NCI-H2029 treated with DMSO at 0.1 percent for 48 hours (cell line): ENCODE measurements around the gene DAB2.

Experiments
- DNase-seq: peaks from one replicate; lab custom pipeline; 2025; lab: John Stamatoyannopoulos, UW

DAB2 gene

GRCh38 chr5:39447968-39448367 is 23.2 kb upstream of the DAB2 start:
- no peak for DNase-seq

- no peak for DNase-seq
Observed at GRCh38 chr5:39447059-39447458, 22.3 kb upstream of the DAB2 start.

- DNase-seq: no peak
Observed at GRCh38 chr5:39446231-39446630, 21.5 kb upstream of the DAB2 start.

- DNase-seq: no peak
Observed at GRCh38 chr5:39443911-39444310, 19.1 kb upstream of the DAB2 start.

- DNase-seq: no peak
Observed at GRCh38 chr5:39442991-39443390, 18.2 kb upstream of the DAB2 start.

GRCh38 chr5:39441838-39442237 is 17.1 kb upstream of the DAB2 start:
- no peak for DNase-seq

- DNase-seq: no peak
Observed at GRCh38 chr5:39440958-39441624, 16.3 kb upstream of the DAB2 start.

GRCh38 chr5:39440192-39440957 is 15.6 kb upstream of the DAB2 start:
- DNase-seq: no peak

- DNase-seq: no peak
Observed at GRCh38 chr5:39439582-39440162, 14.9 kb upstream of the DAB2 start.

GRCh38 chr5:39437467-39437866 is 12.7 kb upstream of the DAB2 start:
- DNase-seq: no peak

- no peak for DNase-seq
Observed at GRCh38 chr5:39433848-39434247, 9.1 kb upstream of the DAB2 start.

- no peak for DNase-seq
Observed at GRCh38 chr5:39432696-39433530, 8.1 kb upstream of the DAB2 start.

GRCh38 chr5:39430461-39430860 is 5.7 kb upstream of the DAB2 start:
- no peak for DNase-seq

GRCh38 chr5:39428640-39429039 is 3.9 kb upstream of the DAB2 start:
- no peak for DNase-seq

GRCh38 chr5:39427633-39428032 is 2.9 kb upstream of the DAB2 start:
- no peak for DNase-seq

- no peak for DNase-seq
Observed at GRCh38 chr5:39427229-39427628, 2.4 kb upstream of the DAB2 start.

- no peak for DNase-seq
Observed at GRCh38 chr5:39426746-39427105, 1.9 kb upstream of the DAB2 start.

- DNase-seq: no peak
Observed at GRCh38 chr5:39426051-39426745, 1.4 kb upstream of the DAB2 start.

- DNase-seq: no peak
Observed at GRCh38 chr5:39423331-39423751, 1.4 kb downstream of the DAB2 start.

GRCh38 chr5:39422728-39423285 is 2.0 kb downstream of the DAB2 start:
- no peak for DNase-seq

GRCh38 chr5:39422036-39422606 is 2.7 kb downstream of the DAB2 start:
- DNase-seq: no peak
